Neuronal stem cell (in vitro differentiated cells): ENCODE results near the gene TMEM86B.
A peak's percentile ranks its signal among the peaks of the same experiment; 100 is the strongest.

Experiments used
- DNase-seq: peaks from one replicate; pipeline ENCODE4 v3.0.0-alpha.2; 2013; ENCODE audit warnings: low spot score
- H2AFZ ChIP-seq: one replicate; pipeline ENCODE4 v1.6.1; 2013; ENCODE audit warnings: mild to moderate bottlenecking, low read length, inconsistent platforms
- H2AK5ac ChIP-seq: 2 replicates; pipeline ENCODE4 v1.6.1; 2013; ENCODE audit warnings: low read depth, mild to moderate bottlenecking, inconsistent platforms, low read length, moderate library complexity, mixed read lengths
- H2BK120ac ChIP-seq: 2 replicates; pipeline ENCODE4 v1.6.1; 2013; ENCODE audit warnings: low read depth, mild to moderate bottlenecking, inconsistent platforms, low read length, moderate library complexity, mixed read lengths
- H2BK12ac ChIP-seq: one replicate; pipeline ENCODE4 v1.6.1; 2013; ENCODE audit warnings: low read length, inconsistent platforms
- H2BK15ac ChIP-seq: 2 replicates; pipeline ENCODE4 v1.6.1; 2013; ENCODE audit warnings: mild to moderate bottlenecking, low read length, inconsistent platforms, mixed read lengths
- H2BK5ac ChIP-seq: one replicate; pipeline ENCODE4 v1.6.1; 2013; ENCODE audit warnings: inconsistent platforms, mild to moderate bottlenecking, low read length, moderate library complexity
- H3K14ac ChIP-seq: one replicate; pipeline ENCODE4 v1.6.1; 2013; ENCODE audit warnings: low read length, inconsistent platforms
- H3K18ac ChIP-seq: 2 replicates; pipeline ENCODE4 v1.6.1; 2013; ENCODE audit warnings: low read length, inconsistent platforms
- H3K23ac ChIP-seq: 2 replicates; pipeline ENCODE4 v1.6.1; 2013; ENCODE audit warnings: low read depth, mild to moderate bottlenecking, mixed read lengths, low read length, inconsistent platforms; ENCODE audit not compliant: poor library complexity
- H3K27ac ChIP-seq: replicated peaks from 3 replicates; pipeline ENCODE4 v1.5.1; 2013; ENCODE audit warnings: low read length, inconsistent platforms
- H3K27me3 ChIP-seq, 3 experiments: 2 replicates each; pipeline ENCODE4 v1.6.1; 2013; ENCODE audit warnings: low read length in 3 of 3, mild to moderate bottlenecking in 2 of 3, inconsistent platforms in 1 of 3, low read depth in 1 of 3, mixed read lengths in 1 of 3, moderate library complexity in 1 of 3; ENCODE audit not compliant: control insufficient read depth in 3 of 3, insufficient read depth in 3 of 3
- H3K36me3 ChIP-seq, 2 donors: replicated peaks in 1 of 2; 2 replicates each; pipeline ENCODE4 v1.6.1; 2013; ENCODE audit warnings: low read length in 2 of 2; ENCODE audit not compliant: control insufficient read depth in 2 of 2, insufficient read depth in 2 of 2
- H3K4ac ChIP-seq: 2 replicates; pipeline ENCODE4 v1.6.1; 2013; ENCODE audit warnings: inconsistent platforms, mild to moderate bottlenecking, low read length, moderate library complexity
- H3K4me1 ChIP-seq, 2 donors: 1 replicate in 1 of 2; 2 replicates in 1 of 2; pipeline ENCODE4 v1.6.1; 2013; ENCODE audit warnings: low read length in 2 of 2, low read depth in 1 of 2; ENCODE audit not compliant: control insufficient read depth in 2 of 2, insufficient read depth in 1 of 2
- H3K4me2 ChIP-seq: one replicate; pipeline ENCODE4 v1.6.1; 2013; ENCODE audit warnings: mild to moderate bottlenecking, low read length, inconsistent platforms; ENCODE audit not compliant: insufficient read depth, poor library complexity, severe bottlenecking
- H3K4me3 ChIP-seq, 2 donors: 2 replicates each; pipeline ENCODE4 v1.5.1; 2013; ENCODE audit warnings: low read length in 2 of 2, mild to moderate bottlenecking in 2 of 2, inconsistent platforms in 1 of 2, moderate library complexity in 1 of 2
- H3K79me1 ChIP-seq: one replicate; pipeline ENCODE4 v1.6.1; 2013; ENCODE audit warnings: low read depth, mild to moderate bottlenecking, inconsistent platforms, low read length, moderate library complexity
- H3K9ac ChIP-seq: one replicate; pipeline ENCODE4 v1.6.1; 2013; ENCODE audit warnings: mild to moderate bottlenecking, low read depth, low read length, inconsistent platforms; ENCODE audit not compliant: poor library complexity
- H3K9me3 ChIP-seq, 2 donors: replicated peaks in 1 of 2; 2 replicates each; pipeline versions ENCODE3 to v1.6.1; 2013; ENCODE audit warnings: low read length in 2 of 2, mild to moderate bottlenecking in 2 of 2, inconsistent platforms in 1 of 2, low read depth in 1 of 2, mixed read lengths in 1 of 2, moderate library complexity in 1 of 2; ENCODE audit not compliant: control insufficient read depth in 2 of 2, insufficient read depth in 1 of 2
- H4K8ac ChIP-seq: one replicate; pipeline ENCODE4 v1.6.1; 2013; ENCODE audit warnings: low read depth, mild to moderate bottlenecking, inconsistent platforms, low read length, moderate library complexity
- H4K91ac ChIP-seq: one replicate; pipeline ENCODE4 v1.6.1; 2013; ENCODE audit warnings: low read length, low read depth, mild to moderate bottlenecking, inconsistent platforms; ENCODE audit not compliant: poor library complexity
- WGBS, 2 donors: extraction: QIAGEN DNeasy Blood & Tissue Kit; methylation state at CpG; one replicate each; pipeline ENCODE4 v1.1.7; 2013; ENCODE audit warnings: missing lambda C conversion rate in 2 of 2, mixed read lengths in 1 of 2; ENCODE audit not compliant: insufficient read length in 2 of 2, insufficient replicate concordance in 1 of 2; ENCODE audit errors: extremely low coverage in 2 of 2; 5-methylcytosine and 5-hydroxymethylcytosine counted together

Gene TMEM86B

DNA sequence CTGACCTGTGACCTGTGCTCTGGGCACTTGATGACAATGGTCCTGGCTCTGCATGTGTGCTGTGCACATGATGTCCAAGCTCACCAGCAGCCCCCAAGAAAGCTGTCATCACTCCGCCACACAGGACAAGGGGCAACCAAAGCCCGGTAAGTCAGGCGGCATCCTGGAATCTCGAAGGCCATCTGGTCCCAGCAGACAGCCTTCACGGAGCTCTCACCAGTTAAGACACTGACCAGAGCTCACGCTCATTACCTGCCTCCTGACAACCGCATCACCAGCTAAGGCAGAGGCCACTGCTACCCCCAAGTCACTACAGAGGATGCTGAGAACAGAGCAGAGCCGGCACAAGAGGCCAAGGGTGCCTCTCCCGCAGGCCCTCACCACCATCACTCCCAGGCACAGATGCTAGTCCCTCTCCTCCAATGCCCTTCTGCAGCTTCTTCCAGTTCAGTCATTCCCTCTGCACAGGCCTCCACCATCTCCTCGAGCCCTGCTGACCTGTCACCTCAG, 19.7 kb upstream of the TMEM86B start:
- peak overlapping the region in 1 of 2 donors; percentile 1 for H3K4me3 ChIP-seq
- H2AK5ac ChIP-seq: peak overlapping the region; percentile 63
- H3K79me1 ChIP-seq: peaks cover 30% of the 10 kb centered on the region
- no peak for DNase-seq
- peaks cover 0 to 2% of the 10 kb centered on the region in 2 donors for H3K9me3 ChIP-seq
- no peaks in the 10 kb centered on the region for H3K27me3 ChIP-seq
- H4K91ac ChIP-seq: no peak overlapping the region
- no peak overlapping the region for H4K8ac ChIP-seq
- no peak overlapping the region for H2AFZ ChIP-seq
- peak overlapping the region; percentile 55 for H3K23ac ChIP-seq
- peaks cover 31 to 57% of the 10 kb centered on the region in 2 donors for H3K36me3 ChIP-seq
- H3K4me1 ChIP-seq: no peaks in the 10 kb centered on the region
- no peak overlapping the region for H3K14ac ChIP-seq
- H2BK15ac ChIP-seq: no peak overlapping the region
- peak overlapping the region; percentile 13 for H3K18ac ChIP-seq
- H3K4ac ChIP-seq: no peak overlapping the region
- peak overlapping the region; percentile 53 for H2BK5ac ChIP-seq
- WGBS, 2 donors: no CpG with 5 or more reads among the region's 10 CpGs
- no peak overlapping the region for H2BK12ac ChIP-seq
- no peak overlapping the region for H3K4me2 ChIP-seq
- H2BK120ac ChIP-seq: no peak overlapping the region
- H3K27ac ChIP-seq: no peak overlapping the region
- peak overlapping the region; percentile 70 for H3K9ac ChIP-seq

GRCh38 chr19:55247621-55248099, 19.1 kb upstream of the TMEM86B start:
- Histone ChIP-seq H3K4me2 (no peak overlapping the region), H3K4me1 (no peaks in the 10 kb centered on the region), H2AFZ (no peak overlapping the region), H3K23ac (no peak overlapping the region), H3K27ac (no peak overlapping the region), H3K4me3 (no peak overlapping the region), H3K4ac (no peak overlapping the region), H3K9ac (no peak overlapping the region), H3K18ac (no peak overlapping the region), H2BK12ac (no peak overlapping the region), H3K27me3 (no peaks in the 10 kb centered on the region), H2BK5ac (no peak overlapping the region), H2BK120ac (no peak overlapping the region), H2BK15ac (no peak overlapping the region), H2AK5ac (no peak overlapping the region), H3K79me1 (peaks cover 29% of the 10 kb centered on the region), H3K14ac (no peak overlapping the region), H4K91ac (no peak overlapping the region), H4K8ac (no peak overlapping the region), H3K9me3 (peaks cover 0 to 2% of the 10 kb centered on the region in 2 donors), H3K36me3 (peaks cover 31 to 59% of the 10 kb centered on the region in 2 donors)
- WGBS, 2 donors: no CpG with 5 or more reads among the region's 10 CpGs
- DNase-seq: no peak

- no peak overlapping the region for H3K14ac ChIP-seq
- no peak overlapping the region for H3K4ac ChIP-seq
- H3K27me3 ChIP-seq: no peaks in the 10 kb centered on the region
- H4K8ac ChIP-seq: no peak overlapping the region
- no peak for DNase-seq
- no peak overlapping the region for H2BK15ac ChIP-seq
- no peak overlapping the region for H2BK120ac ChIP-seq
- no CpG with 5 or more reads among the region's 40 CpGs for WGBS, 2 donors
- H3K4me1 ChIP-seq: no peaks in the 10 kb centered on the region
- H3K4me2 ChIP-seq: no peak overlapping the region
- no peak overlapping the region for H2BK5ac ChIP-seq
- H2BK12ac ChIP-seq: peak overlapping the region; percentile 42
- no peak overlapping the region for H4K91ac ChIP-seq
- no peak overlapping the region for H3K18ac ChIP-seq
- H2AK5ac ChIP-seq: no peak overlapping the region
- peak overlapping the region in 1 of 2 donors; percentile 45 for H3K4me3 ChIP-seq
- peak overlapping the region; percentile 80 for H3K23ac ChIP-seq
- peaks cover 38 to 66% of the 10 kb centered on the region in 2 donors for H3K36me3 ChIP-seq
- no peak overlapping the region for H3K27ac ChIP-seq
- H3K9ac ChIP-seq: peak overlapping the region; percentile 81
- peaks cover 0 to 2% of the 10 kb centered on the region in 2 donors for H3K9me3 ChIP-seq
- peaks cover 28% of the 10 kb centered on the region for H3K79me1 ChIP-seq
- no peak overlapping the region for H2AFZ ChIP-seq
These were observed 18.2 kb upstream of the TMEM86B start for GRCh38 chr19:55246462-55247451.
